GM23338 (cell line): ENCODE data around the gene VMAC. TPM values are rescaled to one million over a fixed set of nuclear protein-coding genes. Genes with fewer than 3 reads are reported as not detected.

Experiments used
- ATAC-seq: fragments of 200-7000 bp; cut with Tn5 transposase; 3 replicates; pipeline ENCODE4 v1.9.1; 2020
- DNase-seq: peaks from one replicate; pipeline ENCODE4 v3.0.0-alpha.2; 2015; ENCODE audit warnings: low spot score
- H2AFZ ChIP-seq: fragments of 200-600 bp; sonication (generic); 2 replicates; pipeline ENCODE4 v1.8.0; 2016; ENCODE audit warnings: antibody characterized with exemption, mild to moderate bottlenecking, moderate library complexity
- H3F3A ChIP-seq: fragments of 200-600 bp; sonication (generic); replicated peaks from 2 replicates; pipeline ENCODE4 v1.8.0; 2017; ENCODE audit warnings: antibody characterized with exemption, mixed run types, low read depth
- H3K27ac ChIP-seq: fragments of 200-600 bp; sonication (generic); 2 replicates; pipeline ENCODE4 v1.6.1; 2016; ENCODE audit warnings: low read depth
- H3K27me3 ChIP-seq: fragments of 200-600 bp; sonication (generic); 2 replicates; pipeline ENCODE4 v1.8.0; 2016; ENCODE audit warnings: mild to moderate bottlenecking, mixed run types, moderate library complexity; ENCODE audit not compliant: insufficient read depth
- H3K36me3 ChIP-seq: fragments of 200-600 bp; sonication (generic); 2 replicates; pipeline ENCODE4 v1.8.0; 2016; ENCODE audit warnings: mild to moderate bottlenecking; ENCODE audit not compliant: insufficient read depth
- H3K4me1 ChIP-seq: fragments of 200-600 bp; sonication (generic); 2 replicates; pipeline ENCODE4 v1.8.0; 2016; ENCODE audit warnings: mild to moderate bottlenecking, moderate library complexity; ENCODE audit not compliant: insufficient read depth
- H3K4me2 ChIP-seq: fragments of 200-600 bp; sonication (generic); 2 replicates; pipeline ENCODE4 v1.7.1; 2017; ENCODE audit warnings: mixed run types
- H3K4me3 ChIP-seq: fragments of 200-600 bp; sonication (generic); 2 replicates; pipeline ENCODE4 v1.6.1; 2016; ENCODE audit warnings: mixed run types
- H3K79me2 ChIP-seq: fragments of 200-600 bp; sonication (generic); replicated peaks from 2 replicates; pipeline ENCODE4 v1.8.0; 2017; ENCODE audit warnings: mild to moderate bottlenecking; ENCODE audit not compliant: insufficient read depth
- H3K9me2 ChIP-seq: fragments of 200-600 bp; sonication (generic); 2 replicates; pipeline ENCODE4 v1.8.0; 2017; ENCODE audit not compliant: insufficient read depth
- H4K20me1 ChIP-seq: fragments of 200-600 bp; sonication (generic); replicated peaks from 2 replicates; pipeline ENCODE4 v1.8.0; 2017; ENCODE audit warnings: mild to moderate bottlenecking; ENCODE audit not compliant: insufficient read depth
- H3K27ac Mint-ChIP-seq: 2 replicates; pipeline ENCODE4 v1.8.0; 2020; ENCODE audit warnings: inconsistent platforms, mild to moderate bottlenecking, moderate library complexity, mixed read lengths
- H3K27me3 Mint-ChIP-seq: 3 replicates; pipeline ENCODE4 v1.8.0; 2022; ENCODE audit warnings: low read depth, mild to moderate bottlenecking, moderate library complexity, mixed read lengths, inconsistent platforms; ENCODE audit not compliant: insufficient read depth, poor library complexity
- H3K36me3 Mint-ChIP-seq: 3 replicates; pipeline ENCODE4 v1.8.0; 2021; ENCODE audit warnings: low read depth, mild to moderate bottlenecking, inconsistent platforms, moderate library complexity, mixed read lengths
- H3K4me1 Mint-ChIP-seq: 3 replicates; pipeline ENCODE4 v1.8.0; 2020; ENCODE audit warnings: mild to moderate bottlenecking, inconsistent platforms, mixed read lengths
- H3K4me3 Mint-ChIP-seq: 3 replicates; pipeline ENCODE4 v1.8.0; 2021; ENCODE audit warnings: moderate library complexity, mild to moderate bottlenecking, inconsistent platforms, mixed read lengths
- H3K9me3 Mint-ChIP-seq: 3 replicates; pipeline ENCODE4 v1.8.0; 2020; ENCODE audit warnings: moderate library complexity, mild to moderate bottlenecking, inconsistent platforms, mixed read lengths
- CREB1 ChIP-seq: fragments of 250-450 bp; sonication (Bioruptor Pico); IDR thresholded peaks from 2 replicates; pipeline ENCODE4 v1.5.0; 2020; ENCODE audit warnings: low read depth, mild to moderate bottlenecking, moderate library complexity
- EZH2 ChIP-seq: fragments of 200-600 bp; sonication (generic); IDR thresholded peaks from one replicate; pipeline ENCODE4 v1.8.0; 2017; ENCODE audit warnings: antibody characterized with exemption, mild to moderate bottlenecking, low read depth; ENCODE audit not compliant: unreplicated experiment
- EZH2phosphoT487 ChIP-seq: fragments of 200-600 bp; sonication (generic); IDR thresholded peaks from one replicate; pipeline ENCODE4 v1.8.1; 2018; ENCODE audit warnings: antibody characterized with exemption; ENCODE audit not compliant: unreplicated experiment
- JUNB ChIP-seq: IDR thresholded peaks from one replicate; pipeline ENCODE4 v1.6.1; 2016; ENCODE audit warnings: antibody characterized with exemption; ENCODE audit not compliant: unreplicated experiment
- NANOG ChIP-seq: IDR thresholded peaks from 2 replicates; pipeline ENCODE4 v1.6.1; 2016; ENCODE audit warnings: antibody characterized with exemption, borderline replicate concordance
- POLR2AphosphoS5 ChIP-seq: IDR thresholded peaks from 2 replicates; pipeline ENCODE4 v1.6.1; 2016; ENCODE audit warnings: antibody characterized with exemption, low read depth
- ZNF114 ChIP-seq: fragments of 250-450 bp; sonication (Bioruptor Pico); IDR thresholded peaks from 2 replicates; pipeline ENCODE4 v1.5.0; 2020; ENCODE audit warnings: mild to moderate bottlenecking, moderate library complexity
- ZNF331 ChIP-seq: fragments of 250-450 bp; sonication (Bioruptor Pico); IDR thresholded peaks from 2 replicates; pipeline ENCODE4 v1.5.0; 2020; ENCODE audit warnings: low read depth, mild to moderate bottlenecking, moderate library complexity
- polyA plus RNA-seq: library from polyadenylated mRNA; unstranded; fragments of >200 nt; fragmentation: Nextera tagmentation; extraction: Ambion mirVana; gene quantifications from 2 replicates; pipeline ENCODE4 v1.2.1, GENCODE V29; 2016
- total RNA-seq: library from RNA; depleted of rRNA; stranded (reverse); fragments of >200 nt; shearing (Covaris generic); gene quantifications from 2 replicates; pipeline ENCODE4 v1.2.3, GENCODE V29; 2014
- TF ChIP-seq, protein P1 (sequence below): IDR thresholded peaks from one replicate; pipeline ENCODE4 v1.6.1; 2018; ENCODE audit warnings: antibody characterized with exemption; ENCODE audit not compliant: unreplicated experiment
- TF ChIP-seq, protein P2 (sequence below): fragments of 250-450 bp; sonication (Bioruptor Pico); IDR thresholded peaks from 2 replicates; pipeline ENCODE4 v1.5.0; 2020; ENCODE audit warnings: mild to moderate bottlenecking, moderate library complexity
- TF ChIP-seq, protein P3 (sequence below), 2 experiments: fragments of 200-600 bp in 1 of 2; sonication (generic) in 1 of 2; conservative IDR thresholded peaks; 2 replicates each; pipeline versions ENCODE4 v1.5.1 to v1.6.1; 2016 to 2017; ENCODE audit warnings: antibody characterized with exemption in 2 of 2, low read depth in 2 of 2, mild to moderate bottlenecking in 2 of 2, moderate library complexity in 1 of 2
- TF ChIP-seq, protein P4 (sequence below): IDR thresholded peaks from 2 replicates; pipeline ENCODE4 v1.6.1; 2016; ENCODE audit warnings: antibody characterized with exemption

VMAC gene
- total and polyA plus RNA-seq, 2 experiments from 2014 or later = 0.79 to 3.7 TPM

DNA sequence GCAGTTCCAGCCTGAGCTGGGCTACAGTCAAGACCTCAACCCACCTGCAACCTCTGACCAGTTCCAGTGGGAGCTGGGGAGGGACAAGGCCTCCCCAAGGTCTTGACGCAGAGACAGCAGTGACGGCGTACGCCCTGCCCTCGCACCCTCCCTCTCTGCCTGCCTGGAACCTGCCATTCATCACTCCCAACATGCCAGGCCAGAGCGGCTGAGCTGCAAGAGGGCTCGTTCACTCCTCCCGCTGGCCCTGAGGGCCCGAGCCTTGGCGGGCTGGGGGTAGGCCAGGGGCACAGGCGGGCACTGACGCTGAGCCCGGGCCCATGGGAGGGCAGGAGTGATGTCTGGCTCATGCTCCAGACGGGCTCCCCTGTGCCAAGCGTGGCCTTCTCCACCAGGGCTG is 9.3 kb upstream of the VMAC start:
- H3K79me2 ChIP-seq = peaks cover 12% of the 10 kb centered on the region
- no peak overlapping the region for H3K4me2 ChIP-seq
- H3K36me3 ChIP-seq = no peaks in the 10 kb centered on the region
- peaks cover 23% of the 10 kb centered on the region for H4K20me1 ChIP-seq
- H3K36me3 Mint-ChIP-seq = peaks cover 14% of the 10 kb centered on the region
- no peak overlapping the region for H3K27ac ChIP-seq
- ATAC-seq = no peak
- H3K4me1 ChIP-seq = no peaks in the 10 kb centered on the region
- TF ChIP-seq, protein P1, sequence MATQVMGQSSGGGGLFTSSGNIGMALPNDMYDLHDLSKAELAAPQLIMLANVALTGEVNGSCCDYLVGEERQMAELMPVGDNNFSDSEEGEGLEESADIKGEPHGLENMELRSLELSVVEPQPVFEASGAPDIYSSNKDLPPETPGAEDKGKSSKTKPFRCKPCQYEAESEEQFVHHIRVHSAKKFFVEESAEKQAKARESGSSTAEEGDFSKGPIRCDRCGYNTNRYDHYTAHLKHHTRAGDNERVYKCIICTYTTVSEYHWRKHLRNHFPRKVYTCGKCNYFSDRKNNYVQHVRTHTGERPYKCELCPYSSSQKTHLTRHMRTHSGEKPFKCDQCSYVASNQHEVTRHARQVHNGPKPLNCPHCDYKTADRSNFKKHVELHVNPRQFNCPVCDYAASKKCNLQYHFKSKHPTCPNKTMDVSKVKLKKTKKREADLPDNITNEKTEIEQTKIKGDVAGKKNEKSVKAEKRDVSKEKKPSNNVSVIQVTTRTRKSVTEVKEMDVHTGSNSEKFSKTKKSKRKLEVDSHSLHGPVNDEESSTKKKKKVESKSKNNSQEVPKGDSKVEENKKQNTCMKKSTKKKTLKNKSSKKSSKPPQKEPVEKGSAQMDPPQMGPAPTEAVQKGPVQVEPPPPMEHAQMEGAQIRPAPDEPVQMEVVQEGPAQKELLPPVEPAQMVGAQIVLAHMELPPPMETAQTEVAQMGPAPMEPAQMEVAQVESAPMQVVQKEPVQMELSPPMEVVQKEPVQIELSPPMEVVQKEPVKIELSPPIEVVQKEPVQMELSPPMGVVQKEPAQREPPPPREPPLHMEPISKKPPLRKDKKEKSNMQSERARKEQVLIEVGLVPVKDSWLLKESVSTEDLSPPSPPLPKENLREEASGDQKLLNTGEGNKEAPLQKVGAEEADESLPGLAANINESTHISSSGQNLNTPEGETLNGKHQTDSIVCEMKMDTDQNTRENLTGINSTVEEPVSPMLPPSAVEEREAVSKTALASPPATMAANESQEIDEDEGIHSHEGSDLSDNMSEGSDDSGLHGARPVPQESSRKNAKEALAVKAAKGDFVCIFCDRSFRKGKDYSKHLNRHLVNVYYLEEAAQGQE = no peak
- no peak for TF ChIP-seq CREB1 (CRISPR knock-in tag)
- no peak for TF ChIP-seq ZNF331
- TF ChIP-seq, protein P2, sequence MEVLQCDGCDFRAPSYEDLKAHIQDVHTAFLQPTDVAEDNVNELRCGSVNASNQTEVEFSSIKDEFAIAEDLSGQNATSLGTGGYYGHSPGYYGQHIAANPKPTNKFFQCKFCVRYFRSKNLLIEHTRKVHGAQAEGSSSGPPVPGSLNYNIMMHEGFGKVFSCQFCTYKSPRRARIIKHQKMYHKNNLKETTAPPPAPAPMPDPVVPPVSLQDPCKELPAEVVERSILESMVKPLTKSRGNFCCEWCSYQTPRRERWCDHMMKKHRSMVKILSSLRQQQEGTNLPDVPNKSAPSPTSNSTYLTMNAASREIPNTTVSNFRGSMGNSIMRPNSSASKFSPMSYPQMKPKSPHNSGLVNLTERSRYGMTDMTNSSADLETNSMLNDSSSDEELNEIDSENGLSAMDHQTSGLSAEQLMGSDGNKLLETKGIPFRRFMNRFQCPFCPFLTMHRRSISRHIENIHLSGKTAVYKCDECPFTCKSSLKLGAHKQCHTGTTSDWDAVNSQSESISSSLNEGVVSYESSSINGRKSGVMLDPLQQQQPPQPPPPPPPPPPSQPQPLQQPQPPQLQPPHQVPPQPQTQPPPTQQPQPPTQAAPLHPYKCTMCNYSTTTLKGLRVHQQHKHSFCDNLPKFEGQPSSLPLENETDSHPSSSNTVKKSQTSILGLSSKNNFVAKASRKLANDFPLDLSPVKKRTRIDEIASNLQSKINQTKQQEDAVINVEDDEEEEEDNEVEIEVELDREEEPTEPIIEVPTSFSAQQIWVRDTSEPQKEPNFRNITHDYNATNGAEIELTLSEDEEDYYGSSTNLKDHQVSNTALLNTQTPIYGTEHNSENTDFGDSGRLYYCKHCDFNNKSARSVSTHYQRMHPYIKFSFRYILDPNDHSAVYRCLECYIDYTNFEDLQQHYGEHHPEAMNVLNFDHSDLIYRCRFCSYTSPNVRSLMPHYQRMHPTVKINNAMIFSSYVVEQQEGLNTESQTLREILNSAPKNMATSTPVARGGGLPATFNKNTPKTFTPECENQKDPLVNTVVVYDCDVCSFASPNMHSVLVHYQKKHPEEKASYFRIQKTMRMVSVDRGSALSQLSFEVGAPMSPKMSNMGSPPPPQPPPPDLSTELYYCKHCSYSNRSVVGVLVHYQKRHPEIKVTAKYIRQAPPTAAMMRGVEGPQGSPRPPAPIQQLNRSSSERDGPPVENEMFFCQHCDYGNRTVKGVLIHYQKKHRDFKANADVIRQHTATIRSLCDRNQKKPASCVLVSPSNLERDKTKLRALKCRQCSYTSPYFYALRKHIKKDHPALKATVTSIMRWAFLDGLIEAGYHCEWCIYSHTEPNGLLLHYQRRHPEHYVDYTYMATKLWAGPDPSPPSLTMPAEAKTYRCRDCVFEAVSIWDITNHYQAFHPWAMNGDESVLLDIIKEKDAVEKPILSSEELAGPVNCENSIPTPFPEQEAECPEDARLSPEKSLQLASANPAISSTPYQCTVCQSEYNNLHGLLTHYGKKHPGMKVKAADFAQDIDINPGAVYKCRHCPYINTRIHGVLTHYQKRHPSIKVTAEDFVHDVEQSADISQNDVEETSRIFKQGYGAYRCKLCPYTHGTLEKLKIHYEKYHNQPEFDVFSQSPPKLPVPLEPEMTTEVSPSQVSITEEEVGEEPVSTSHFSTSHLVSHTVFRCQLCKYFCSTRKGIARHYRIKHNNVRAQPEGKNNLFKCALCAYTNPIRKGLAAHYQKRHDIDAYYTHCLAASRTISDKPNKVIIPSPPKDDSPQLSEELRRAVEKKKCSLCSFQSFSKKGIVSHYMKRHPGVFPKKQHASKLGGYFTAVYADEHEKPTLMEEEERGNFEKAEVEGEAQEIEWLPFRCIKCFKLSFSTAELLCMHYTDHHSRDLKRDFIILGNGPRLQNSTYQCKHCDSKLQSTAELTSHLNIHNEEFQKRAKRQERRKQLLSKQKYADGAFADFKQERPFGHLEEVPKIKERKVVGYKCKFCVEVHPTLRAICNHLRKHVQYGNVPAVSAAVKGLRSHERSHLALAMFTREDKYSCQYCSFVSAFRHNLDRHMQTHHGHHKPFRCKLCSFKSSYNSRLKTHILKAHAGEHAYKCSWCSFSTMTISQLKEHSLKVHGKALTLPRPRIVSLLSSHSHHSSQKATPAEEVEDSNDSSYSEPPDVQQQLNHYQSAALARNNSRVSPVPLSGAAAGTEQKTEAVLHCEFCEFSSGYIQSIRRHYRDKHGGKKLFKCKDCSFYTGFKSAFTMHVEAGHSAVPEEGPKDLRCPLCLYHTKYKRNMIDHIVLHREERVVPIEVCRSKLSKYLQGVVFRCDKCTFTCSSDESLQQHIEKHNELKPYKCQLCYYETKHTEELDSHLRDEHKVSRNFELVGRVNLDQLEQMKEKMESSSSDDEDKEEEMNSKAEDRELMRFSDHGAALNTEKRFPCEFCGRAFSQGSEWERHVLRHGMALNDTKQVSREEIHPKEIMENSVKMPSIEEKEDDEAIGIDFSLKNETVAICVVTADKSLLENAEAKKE (CRISPR knock-in tag) = no peak
- TF ChIP-seq EZH2phosphoT487 = no peak
- no peak for TF ChIP-seq JUNB
- TF ChIP-seq, protein P3, sequence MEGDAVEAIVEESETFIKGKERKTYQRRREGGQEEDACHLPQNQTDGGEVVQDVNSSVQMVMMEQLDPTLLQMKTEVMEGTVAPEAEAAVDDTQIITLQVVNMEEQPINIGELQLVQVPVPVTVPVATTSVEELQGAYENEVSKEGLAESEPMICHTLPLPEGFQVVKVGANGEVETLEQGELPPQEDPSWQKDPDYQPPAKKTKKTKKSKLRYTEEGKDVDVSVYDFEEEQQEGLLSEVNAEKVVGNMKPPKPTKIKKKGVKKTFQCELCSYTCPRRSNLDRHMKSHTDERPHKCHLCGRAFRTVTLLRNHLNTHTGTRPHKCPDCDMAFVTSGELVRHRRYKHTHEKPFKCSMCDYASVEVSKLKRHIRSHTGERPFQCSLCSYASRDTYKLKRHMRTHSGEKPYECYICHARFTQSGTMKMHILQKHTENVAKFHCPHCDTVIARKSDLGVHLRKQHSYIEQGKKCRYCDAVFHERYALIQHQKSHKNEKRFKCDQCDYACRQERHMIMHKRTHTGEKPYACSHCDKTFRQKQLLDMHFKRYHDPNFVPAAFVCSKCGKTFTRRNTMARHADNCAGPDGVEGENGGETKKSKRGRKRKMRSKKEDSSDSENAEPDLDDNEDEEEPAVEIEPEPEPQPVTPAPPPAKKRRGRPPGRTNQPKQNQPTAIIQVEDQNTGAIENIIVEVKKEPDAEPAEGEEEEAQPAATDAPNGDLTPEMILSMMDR (conservative IDR thresholded peaks at IDR 0.05; ENCODE audit: low read depth in 2 of 2) = no peak
- no peak for TF ChIP-seq ZNF114 (CRISPR knock-in tag)
- TF ChIP-seq POLR2AphosphoS5 = no peak
- TF ChIP-seq NANOG = no peak
- TF ChIP-seq, protein P4, sequence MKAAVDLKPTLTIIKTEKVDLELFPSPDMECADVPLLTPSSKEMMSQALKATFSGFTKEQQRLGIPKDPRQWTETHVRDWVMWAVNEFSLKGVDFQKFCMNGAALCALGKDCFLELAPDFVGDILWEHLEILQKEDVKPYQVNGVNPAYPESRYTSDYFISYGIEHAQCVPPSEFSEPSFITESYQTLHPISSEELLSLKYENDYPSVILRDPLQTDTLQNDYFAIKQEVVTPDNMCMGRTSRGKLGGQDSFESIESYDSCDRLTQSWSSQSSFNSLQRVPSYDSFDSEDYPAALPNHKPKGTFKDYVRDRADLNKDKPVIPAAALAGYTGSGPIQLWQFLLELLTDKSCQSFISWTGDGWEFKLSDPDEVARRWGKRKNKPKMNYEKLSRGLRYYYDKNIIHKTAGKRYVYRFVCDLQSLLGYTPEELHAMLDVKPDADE = no peak
- no peak for TF ChIP-seq EZH2
- H3K27me3 ChIP-seq = no peaks in the 10 kb centered on the region
- no peak overlapping the region for H3K4me3 Mint-ChIP-seq
- no peak overlapping the region for H3K27ac Mint-ChIP-seq
- H3K9me3 Mint-ChIP-seq = no peaks in the 10 kb centered on the region
- DNase-seq = no peak
- no peak overlapping the region for H2AFZ ChIP-seq
- H3F3A ChIP-seq = no peaks in the 10 kb centered on the region
- no peak overlapping the region for H3K4me3 ChIP-seq
- no peaks in the 10 kb centered on the region; the same call in 1 of the 3 replicates for H3K4me1 Mint-ChIP-seq
- H3K9me2 ChIP-seq = no peaks in the 10 kb centered on the region
- peaks cover 7% of the 10 kb centered on the region for H3K27me3 Mint-ChIP-seq
